PC-9 (cell line): ENCODE measurements around the gene CXCR6.

Experiments used
- EZH2 ChIP-seq: fragments of 200-600 bp; sonication (generic); IDR thresholded peaks from 2 replicates; pipeline ENCODE4 v1.8.0; 2017; ENCODE audit warnings: antibody characterized with exemption, low read depth
- TF ChIP-seq, protein P1 (sequence below): fragments of 200-600 bp; sonication (generic); conservative IDR thresholded peaks from 2 replicates; pipeline ENCODE4 v1.6.1; 2017; ENCODE audit warnings: mixed run types, antibody characterized with exemption, mild to moderate bottlenecking, moderate library complexity

DNA sequence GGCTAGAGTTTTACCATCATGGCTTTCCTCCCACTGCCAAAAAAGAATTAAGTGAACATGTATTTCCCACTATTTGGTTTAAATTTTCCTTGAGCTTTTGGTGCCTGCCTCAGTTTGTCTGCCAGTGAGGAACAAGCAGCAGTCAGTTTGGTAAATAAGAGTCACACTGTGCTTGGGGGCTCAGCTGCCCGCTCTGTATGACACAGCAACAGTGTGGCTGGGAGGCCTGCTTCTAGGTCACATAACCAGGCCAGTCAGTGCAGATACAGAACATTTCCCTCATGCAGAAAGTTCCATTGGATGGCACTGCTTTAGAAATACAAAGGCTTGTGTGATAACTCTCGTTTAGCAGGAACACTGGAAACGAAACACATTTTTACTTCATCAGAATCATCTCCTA is 26.7 kb downstream of the CXCR6 start:
- TF ChIP-seq, protein P1, sequence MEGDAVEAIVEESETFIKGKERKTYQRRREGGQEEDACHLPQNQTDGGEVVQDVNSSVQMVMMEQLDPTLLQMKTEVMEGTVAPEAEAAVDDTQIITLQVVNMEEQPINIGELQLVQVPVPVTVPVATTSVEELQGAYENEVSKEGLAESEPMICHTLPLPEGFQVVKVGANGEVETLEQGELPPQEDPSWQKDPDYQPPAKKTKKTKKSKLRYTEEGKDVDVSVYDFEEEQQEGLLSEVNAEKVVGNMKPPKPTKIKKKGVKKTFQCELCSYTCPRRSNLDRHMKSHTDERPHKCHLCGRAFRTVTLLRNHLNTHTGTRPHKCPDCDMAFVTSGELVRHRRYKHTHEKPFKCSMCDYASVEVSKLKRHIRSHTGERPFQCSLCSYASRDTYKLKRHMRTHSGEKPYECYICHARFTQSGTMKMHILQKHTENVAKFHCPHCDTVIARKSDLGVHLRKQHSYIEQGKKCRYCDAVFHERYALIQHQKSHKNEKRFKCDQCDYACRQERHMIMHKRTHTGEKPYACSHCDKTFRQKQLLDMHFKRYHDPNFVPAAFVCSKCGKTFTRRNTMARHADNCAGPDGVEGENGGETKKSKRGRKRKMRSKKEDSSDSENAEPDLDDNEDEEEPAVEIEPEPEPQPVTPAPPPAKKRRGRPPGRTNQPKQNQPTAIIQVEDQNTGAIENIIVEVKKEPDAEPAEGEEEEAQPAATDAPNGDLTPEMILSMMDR: no peak
- TF ChIP-seq EZH2: no peak
